Nephron progenitor cell (in vitro differentiated cells): Measurements from ENCODE around the gene KRTDAP.

Experiments
- DNase-seq: peaks from one replicate; pipeline ENCODE4 v3.0.0; 2021
- H3K27ac Mint-ChIP-seq: 2 replicates; pipeline ENCODE4 v1.8.0; 2021; ENCODE audit warnings: mild to moderate bottlenecking, moderate library complexity, mixed read lengths
- H3K27me3 Mint-ChIP-seq: 2 replicates; pipeline ENCODE4 v1.8.0; 2021; ENCODE audit warnings: mild to moderate bottlenecking, low read depth, mixed read lengths; ENCODE audit not compliant: poor library complexity
- H3K36me3 Mint-ChIP-seq: 2 replicates; pipeline ENCODE4 v1.8.0; 2021; ENCODE audit warnings: low read depth, mixed read lengths
- H3K4me1 Mint-ChIP-seq: 2 replicates; pipeline ENCODE4 v1.8.0; 2021; ENCODE audit warnings: mixed read lengths
- H3K4me3 Mint-ChIP-seq: 2 replicates; pipeline ENCODE4 v1.8.0; 2021; ENCODE audit warnings: mild to moderate bottlenecking, moderate library complexity, mixed read lengths
- H3K9me3 Mint-ChIP-seq: 2 replicates; pipeline ENCODE4 v1.8.0; 2021; ENCODE audit warnings: mild to moderate bottlenecking, moderate library complexity, mixed read lengths
- CTCF ChIP-seq: fragments of 200-600 bp; sonication (generic); IDR thresholded peaks from 2 replicates; pipeline ENCODE4 v1.5.0; 2021; ENCODE audit warnings: antibody characterized with exemption

KRTDAP gene

DNA sequence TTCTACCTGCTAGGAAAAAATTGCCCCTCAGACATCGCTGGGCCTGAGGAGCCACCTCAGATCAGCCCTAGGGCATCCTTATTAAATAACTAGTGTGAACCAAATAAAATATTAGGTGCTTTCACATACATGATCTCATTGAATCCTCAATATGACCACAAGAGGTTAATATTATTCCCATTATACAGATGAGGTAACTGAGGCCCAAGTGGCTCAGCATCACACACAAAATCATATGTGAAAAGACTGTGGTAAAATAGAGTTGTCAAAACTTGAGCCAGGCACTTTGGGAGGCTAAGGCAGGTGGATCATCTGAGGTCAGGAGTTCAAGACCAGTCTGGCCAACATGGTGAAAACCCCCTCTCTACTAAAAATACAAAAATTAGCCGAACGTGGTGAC is 26.0 kb upstream of the KRTDAP start:
- Mint-ChIP-seq H3K9me3 (no peaks in the 10 kb centered on the region), H3K4me1 (peaks cover 20% of the 10 kb centered on the region), H3K4me3 (no peak overlapping the region), H3K36me3 (no peaks in the 10 kb centered on the region), H3K27me3 (peaks cover 53% of the 10 kb centered on the region), H3K27ac (no peak overlapping the region)
- TF ChIP-seq CTCF, result no peak
- no peak for DNase-seq

- peaks cover 29% of the 10 kb centered on the region for H3K4me1 Mint-ChIP-seq
- H3K4me3 Mint-ChIP-seq, result peak overlapping the region; percentile 67
- H3K27me3 Mint-ChIP-seq, result peaks cover 66% of the 10 kb centered on the region
- DNase-seq, result peak; percentile 53
- H3K27ac Mint-ChIP-seq, result no peak overlapping the region
- H3K36me3 Mint-ChIP-seq, result no peaks in the 10 kb centered on the region
- no peak for TF ChIP-seq CTCF
- no peaks in the 10 kb centered on the region for H3K9me3 Mint-ChIP-seq
These were observed 24.1 kb upstream of the KRTDAP start for GRCh38 chr19:35514282-35514809.

- no peak within 1 kb of the TSS for H3K27ac Mint-ChIP-seq
- no peak for DNase-seq
- H3K4me1 Mint-ChIP-seq, result peaks cover 32% of the 10 kb centered on the region
- peak within 1 kb of the TSS; percentile 24 for H3K4me3 Mint-ChIP-seq
- no peak for TF ChIP-seq CTCF
- H3K27me3 Mint-ChIP-seq, result peaks cover 67% of the 10 kb centered on the region
- H3K36me3 Mint-ChIP-seq, result no peaks in the 10 kb centered on the region
- no peaks in the 10 kb centered on the region for H3K9me3 Mint-ChIP-seq
These were observed 23.5 kb upstream of the KRTDAP start, which contains the start of gene DMKN for GRCh38 chr19:35513628-35514281. Gene DMKN (minus strand): TSS chr19:35513649. CDS start chr19:35513475, 174 bp downstream.

DNA sequence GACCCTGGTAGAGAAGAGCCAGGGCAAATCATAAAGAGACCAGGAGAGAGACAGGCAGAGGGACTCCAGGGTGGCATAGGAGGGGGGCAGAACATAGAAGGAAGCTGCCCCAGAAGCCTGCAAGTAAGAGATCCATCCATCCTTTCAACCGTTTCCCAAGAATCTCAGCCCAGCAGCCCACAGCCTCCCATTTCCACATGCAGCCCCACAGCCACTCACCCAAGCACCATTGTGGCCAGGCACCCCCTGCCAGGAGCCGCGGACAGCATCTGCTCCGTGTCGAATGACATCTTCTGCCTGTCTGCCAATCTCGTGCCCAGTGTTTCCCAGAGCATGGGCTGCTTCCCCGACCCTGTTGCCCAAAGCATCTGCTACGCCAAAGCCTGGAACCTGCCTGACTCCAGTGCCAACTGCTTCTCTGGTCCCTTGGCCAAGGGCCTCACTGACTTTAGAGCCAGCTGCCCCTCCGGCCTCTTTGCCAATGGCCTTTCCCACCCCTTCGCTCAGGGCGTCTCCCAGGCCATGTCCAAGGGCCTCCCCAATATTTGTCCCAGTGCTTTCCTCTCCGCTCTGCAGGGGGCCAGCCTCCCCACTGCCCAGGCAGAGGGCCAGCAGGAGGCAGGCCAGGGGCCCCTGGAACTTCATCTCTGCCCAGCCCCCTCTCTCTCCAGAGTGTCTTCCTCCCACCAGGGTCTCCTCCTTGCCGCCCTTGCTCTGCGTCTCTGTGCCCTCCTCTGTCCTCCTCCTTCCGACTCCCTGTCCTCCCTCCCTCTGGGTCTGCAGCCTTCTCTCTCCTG is 22.8 kb upstream of the KRTDAP start:
- no peak for TF ChIP-seq CTCF

DNA sequence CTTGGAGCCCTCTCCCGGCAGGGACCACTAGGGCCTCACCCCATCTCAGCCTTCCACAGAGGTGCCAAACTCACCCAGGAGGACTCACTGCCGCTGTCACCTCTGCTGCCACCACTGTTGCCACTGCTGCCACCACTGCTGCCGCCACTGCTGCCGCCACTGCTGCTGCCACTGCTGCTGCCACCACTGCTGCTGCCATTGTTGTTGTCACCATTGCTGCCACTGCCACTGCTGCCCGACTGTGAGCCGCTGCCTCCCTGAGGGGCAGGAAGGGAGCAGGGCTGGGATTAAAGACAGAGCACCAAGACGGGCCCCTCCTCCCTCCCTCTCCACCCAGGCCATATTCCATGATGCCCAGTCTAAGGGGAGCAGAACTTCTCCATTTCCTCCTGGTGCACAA is 21.1 kb upstream of the KRTDAP start:
- H3K36me3 Mint-ChIP-seq, result no peaks in the 10 kb centered on the region
- no peak overlapping the region for H3K27ac Mint-ChIP-seq
- H3K27me3 Mint-ChIP-seq, result peaks cover 75% of the 10 kb centered on the region
- no peak overlapping the region for H3K4me3 Mint-ChIP-seq
- no peak for DNase-seq
- no peaks in the 10 kb centered on the region for H3K9me3 Mint-ChIP-seq
- TF ChIP-seq CTCF, result no peak
- peaks cover 54% of the 10 kb centered on the region for H3K4me1 Mint-ChIP-seq

More for the DNA sequence above, 22.8 kb upstream of the KRTDAP start:
- H3K27me3 Mint-ChIP-seq, result peaks cover 67% of the 10 kb centered on the region
- H3K4me1 Mint-ChIP-seq, result peaks cover 40% of the 10 kb centered on the region
- no peak overlapping the region for H3K27ac Mint-ChIP-seq
- peak overlapping the region; percentile 24 for H3K4me3 Mint-ChIP-seq
- H3K36me3 Mint-ChIP-seq, result no peaks in the 10 kb centered on the region
- DNase-seq, result no peak
- H3K9me3 Mint-ChIP-seq, result no peaks in the 10 kb centered on the region
